H1 (cell line): ENCODE data around the gene CTCF. TPM values are rescaled to one million over a fixed set of nuclear protein-coding genes. Genes with fewer than 3 reads are reported as not detected.

Experiments used
- BRCA1 ChIP-seq: IDR thresholded peaks from 2 replicates; pipeline ENCODE4 v1.6.1; 2012; ENCODE audit warnings: low read depth, low read length, improper control_type of control experiment
- POLR2AphosphoS5 ChIP-seq: IDR thresholded peaks from 2 replicates; pipeline ENCODE4 v1.6.1; 2011; ENCODE audit warnings: low read depth, low read length
- polyA plus RNA-seq, 7 experiments: library from polyadenylated mRNA; depleted of rRNA in 3 of 7; stranded (reverse) in 5 of 7; unstranded in 2 of 7; fragments of >200 nt in 5 of 7; fragments of 200-250 nt in 2 of 7; gene quantifications; 1 replicate in 5 of 7; 2 replicates in 1 of 7; 4 replicates in 1 of 7; pipeline versions ENCODE4 v1.2.1 to v1.2.3, GENCODE V29; 2011 to 2013; ENCODE audit warnings: missing spikeins in 2 of 7, mixed read lengths in 2 of 7
- total RNA-seq: library from RNA; stranded (reverse); fragmentation: NEBNext Ultra II Directional; extraction: Animal tissue kit (Norgen Biotek cat#: 25700); gene quantifications from 2 replicates; pipeline ENCODE4 v1.2.1, GENCODE V29; 2021

Gene CTCF
- total and polyA plus RNA-seq, 2 of the 8 experiments (the other 6 are each of a cell fraction or from before 2014, with no cell fraction given) = 32.4 to 66.0 TPM

DNA sequence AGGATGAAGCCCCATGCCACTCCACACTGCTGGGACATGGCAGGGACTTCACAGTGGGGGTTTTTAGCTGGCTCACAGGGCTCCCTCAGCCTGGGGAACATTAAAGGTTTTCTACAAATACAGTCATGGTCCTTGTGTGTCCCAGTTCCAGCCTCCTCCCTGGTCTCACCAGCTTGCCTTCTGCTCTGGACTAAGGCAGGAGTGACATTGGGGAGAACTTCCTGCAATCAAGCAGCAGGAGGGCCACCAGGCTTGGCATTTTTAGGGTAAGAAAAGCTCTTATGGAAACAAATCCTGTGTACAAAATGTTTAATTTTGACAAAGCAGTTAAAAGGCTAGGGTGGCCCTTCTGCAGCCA lies 100.3 kb downstream of the CTCF start (continued):
- TF ChIP-seq BRCA1 (no peak), POLR2AphosphoS5 (no peak)
- TF ChIP-seq, all 59 proteins: peak for 0
